Kidney (tissue), 14 donors: Measurements from ENCODE around the gene STEAP3. TPM values are rescaled to one million over a fixed set of nuclear protein-coding genes. Genes with fewer than 3 reads are reported as not detected.

Experiments
- DNase-seq, 5 donors: peaks; one replicate each; pipeline ENCODE4 v3.0.0-alpha.2; 2013 to 2020
- FAIRE-seq: peaks from 2 replicates; lab custom pipeline; 2012; peaks lifted over from hg19 to GRCh38; lab: Jason Lieb, UNC
- H3K27ac ChIP-seq, 2 donors: one replicate each; pipeline ENCODE4 v1.7.0; 2013; ENCODE audit warnings: low read depth in 2 of 2, low read length in 2 of 2, inconsistent platforms in 1 of 2
- H3K27me3 ChIP-seq: one replicate; pipeline ENCODE4 v1.7.1; 2013; ENCODE audit warnings: low read length, inconsistent platforms; ENCODE audit not compliant: control insufficient read depth, insufficient read depth
- H3K36me3 ChIP-seq, 3 donors: one replicate each; pipeline versions ENCODE4 v1.7.0 to v1.7.1; 2013; ENCODE audit warnings: low read length in 3 of 3, control low read depth in 1 of 3, inconsistent platforms in 1 of 3; ENCODE audit not compliant: insufficient read depth in 3 of 3, control insufficient read depth in 2 of 3
- H3K4me1 ChIP-seq, 3 donors: one replicate each; pipeline versions ENCODE4 v1.7.0 to v1.7.1; 2013; ENCODE audit warnings: low read length in 3 of 3, inconsistent platforms in 1 of 3, low read depth in 1 of 3; ENCODE audit not compliant: control insufficient read depth in 2 of 3, insufficient read depth in 2 of 3
- H3K4me3 ChIP-seq, 3 donors: one replicate each; pipeline versions ENCODE4 v1.7.0 to v1.8.1; 2013; ENCODE audit warnings: low read length in 3 of 3, control low read depth in 1 of 3, inconsistent platforms in 1 of 3
- H3K9ac ChIP-seq, 3 donors: one replicate each; pipeline versions ENCODE4 v1.7.0 to v1.7.1; 2013; ENCODE audit warnings: low read length in 3 of 3, control low read depth in 1 of 3, inconsistent platforms in 1 of 3
- H3K9me3 ChIP-seq, 3 donors: one replicate each; pipeline versions ENCODE4 v1.7.0 to v1.7.1; 2013; ENCODE audit warnings: low read length in 3 of 3, control low read depth in 1 of 3, inconsistent platforms in 1 of 3; ENCODE audit not compliant: control insufficient read depth in 2 of 3, insufficient read depth in 1 of 3
- CTCF ChIP-seq: IDR thresholded peaks from 3 replicates; pipeline ENCODE4 v1.5.1; 2012; ENCODE audit warnings: mild to moderate bottlenecking, moderate library complexity, borderline replicate concordance; ENCODE audit not compliant: insufficient read depth; ENCODE audit errors: extremely low read depth
- intact Hi-C: fragments of 100-400 bp; cut with DNase I; formaldehyde crosslinking; loops from one replicate; pipeline ENCODE4 v1.11.1; 2022
- polyA plus RNA-seq: library from polyadenylated mRNA; stranded (reverse); fragments of 350-450 nt; fragmentation: Illumina TruSeq; extraction: RNeasy Lipid Tissue Mini Kit (QIAGEN cat#74804); gene quantifications from one replicate; pipeline ENCODE4 v1.2.3, GENCODE V29; 2014; ENCODE audit warnings: low read depth, low replicate concordance; ENCODE audit not compliant: insufficient read depth
- total RNA-seq: library from RNA; stranded (reverse); fragmentation: NEBNext Ultra II Directional; extraction: Animal tissue kit (Norgen Biotek cat#: 25700); gene quantifications from one replicate; pipeline ENCODE4 v1.2.1, GENCODE V29; 2021
- donor health status: control.
- donor health status: control.
- donor health status: control.
- donor health status: control.
- donor health status: control.
- donor health status: DM: yes; HTN: yes; CAD: no.
- donor health status: Normal renal cell carcinoma (clear cell type).

STEAP3 gene
- total and polyA plus RNA-seq, 2 donors from 2014 or later: 6.7 to 25.4 TPM

GRCh38 chr2:119192893-119193292, 30.7 kb upstream of the STEAP3 start:
- no peak for FAIRE-seq

DNA sequence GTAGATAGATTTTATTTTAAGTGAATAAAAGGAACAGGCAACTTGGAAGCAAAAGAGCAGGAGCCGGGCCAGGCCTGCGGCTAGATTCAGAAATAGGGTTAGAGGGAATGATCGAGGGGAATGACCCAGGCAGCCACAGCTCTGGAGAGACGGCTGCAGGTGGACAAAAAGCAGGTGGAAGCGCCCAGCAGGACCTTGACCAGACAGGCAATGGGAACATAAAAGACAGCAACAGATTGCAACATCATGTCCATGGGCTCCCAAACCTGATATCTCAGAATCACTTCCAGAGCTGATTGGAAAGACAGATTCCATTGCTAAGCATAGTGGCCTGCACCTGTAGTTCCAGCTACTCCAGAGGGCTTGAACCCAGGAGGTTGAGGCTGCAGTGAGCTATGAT, 28.6 kb upstream of the STEAP3 start:
- no peaks in the 10 kb centered on the region for H3K36me3 ChIP-seq
- DNase-seq (no peak), FAIRE-seq (no peak)
- TF ChIP-seq CTCF: no peak
- H3K9me3 ChIP-seq: no peaks in the 10 kb centered on the region
- intact Hi-C loops: no loop called here
- H3K9ac ChIP-seq: no peak overlapping the region
- H3K4me3 ChIP-seq: no peak overlapping the region
- H3K27ac ChIP-seq: no peak overlapping the region
- no peaks in the 10 kb centered on the region for H3K27me3 ChIP-seq
- no peaks in the 10 kb centered on the region for H3K4me1 ChIP-seq

More at GRCh38 chr2:119192893-119193292, 30.7 kb upstream of the STEAP3 start:
- Histone ChIP-seq H3K27ac (no peak overlapping the region), H3K36me3 (no peaks in the 10 kb centered on the region), H3K4me1 (no peaks in the 10 kb centered on the region), H3K4me3 (no peak overlapping the region), H3K9ac (no peak overlapping the region), H3K9me3 (no peaks in the 10 kb centered on the region), H3K27me3 (no peaks in the 10 kb centered on the region)
- intact Hi-C loops: no loop called here
- DNase-seq: no peak
- TF ChIP-seq CTCF: no peak

GRCh38 chr2:119195887-119196286, 27.7 kb upstream of the STEAP3 start:
- intact Hi-C loops: no loop called here

More at GRCh38 chr2:119195887-119196286, 27.7 kb upstream of the STEAP3 start:
- FAIRE-seq: no peak
- no peak overlapping the region for H3K27ac ChIP-seq
- H3K4me1 ChIP-seq: no peaks in the 10 kb centered on the region
- H3K4me3 ChIP-seq: no peak overlapping the region
- TF ChIP-seq CTCF: no peak
- no peaks in the 10 kb centered on the region for H3K9me3 ChIP-seq
- no peaks in the 10 kb centered on the region for H3K27me3 ChIP-seq
- no peak overlapping the region for H3K9ac ChIP-seq
- H3K36me3 ChIP-seq: no peaks in the 10 kb centered on the region
- no peak for DNase-seq
